GM18499 (cell line): ENCODE results near the gene CACNA1B.
A peak's percentile ranks its signal among the peaks of the same experiment; 100 is the strongest.
"Not testable (repeated sequence)": the region's sequence is repeated elsewhere in the genome, so short reads cannot be mapped to it uniquely, and the experiment has no call there.

ENCODE experiments used
- ATAC-seq: cut with Tn5 transposase; IDR thresholded peaks from one replicate; pipeline ENCODE4 v1.9.1; 2021; ENCODE audit warnings: moderate number of reproducible peaks; ENCODE audit not compliant: insufficient read depth, unreplicated experiment

The CACNA1B gene

DNA sequence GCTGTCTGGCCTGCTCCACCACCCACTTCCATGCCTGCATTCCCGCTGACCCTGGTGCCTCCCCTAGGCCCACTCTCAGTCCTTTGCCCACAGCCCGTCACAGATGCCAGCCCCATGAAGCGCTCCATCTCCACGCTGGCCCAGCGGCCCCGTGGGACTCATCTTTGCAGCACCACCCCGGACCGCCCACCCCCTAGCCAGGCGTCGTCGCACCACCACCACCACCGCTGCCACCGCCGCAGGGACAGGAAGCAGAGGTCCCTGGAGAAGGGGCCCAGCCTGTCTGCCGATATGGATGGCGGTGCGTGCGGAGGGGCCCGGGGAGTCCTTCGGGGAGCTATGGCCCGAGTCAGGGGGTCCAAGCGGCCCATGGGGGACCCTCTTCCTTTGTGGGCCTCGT, 242.5 kb downstream of the CACNA1B start:
- no peak for ATAC-seq

GRCh38 chr9:138120511-138121437, 243.2 kb downstream of the CACNA1B start:
- no peak for ATAC-seq

GRCh38 chr9:138121438-138122050, 244.0 kb downstream of the CACNA1B start:
- ATAC-seq: no peak

DNA sequence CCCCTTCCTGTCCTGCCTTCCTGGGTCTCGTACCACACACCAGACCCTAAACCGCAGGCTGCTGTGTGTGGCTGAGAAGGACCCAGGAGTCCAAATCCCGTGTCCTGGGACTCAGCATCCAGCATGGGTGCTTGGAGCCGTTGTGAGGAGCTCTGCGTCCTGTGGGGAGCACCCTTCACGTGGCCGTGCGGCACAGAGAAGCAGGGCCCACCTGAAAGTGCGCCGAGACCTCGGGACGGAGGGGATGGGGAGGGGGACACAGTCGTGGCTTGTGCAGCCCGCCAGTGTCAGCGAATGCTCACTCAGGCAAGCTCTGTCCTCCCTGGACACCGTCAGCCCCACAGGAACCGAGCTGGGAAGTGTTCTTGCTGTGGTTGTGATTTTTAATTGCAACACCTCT, 244.6 kb downstream of the CACNA1B start:
- no peak for ATAC-seq

DNA sequence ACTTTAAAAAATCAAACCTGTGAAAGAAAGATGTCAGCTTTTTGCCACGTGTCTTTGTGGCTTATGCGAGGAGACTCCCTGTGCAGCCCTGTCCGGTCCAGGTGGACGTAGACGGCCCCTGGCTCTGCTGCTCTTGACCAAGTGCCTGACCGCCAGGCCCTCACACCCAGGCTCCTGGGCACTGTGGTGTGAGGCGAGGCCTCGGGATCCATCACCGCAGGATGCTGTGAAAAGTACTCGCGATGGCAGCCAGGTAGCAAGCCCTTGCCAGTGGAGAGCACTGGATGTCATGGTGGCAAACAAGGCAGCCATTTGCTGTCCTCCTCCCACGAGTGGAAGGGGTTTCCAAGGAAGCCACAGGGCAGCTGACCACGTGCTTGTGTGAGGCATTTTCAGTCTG, 245.1 kb downstream of the CACNA1B start:
- ATAC-seq: no peak

- ATAC-seq: no peak
Measured at GRCh38 chr9:138123086-138123485, 245.5 kb downstream of the CACNA1B start.

DNA sequence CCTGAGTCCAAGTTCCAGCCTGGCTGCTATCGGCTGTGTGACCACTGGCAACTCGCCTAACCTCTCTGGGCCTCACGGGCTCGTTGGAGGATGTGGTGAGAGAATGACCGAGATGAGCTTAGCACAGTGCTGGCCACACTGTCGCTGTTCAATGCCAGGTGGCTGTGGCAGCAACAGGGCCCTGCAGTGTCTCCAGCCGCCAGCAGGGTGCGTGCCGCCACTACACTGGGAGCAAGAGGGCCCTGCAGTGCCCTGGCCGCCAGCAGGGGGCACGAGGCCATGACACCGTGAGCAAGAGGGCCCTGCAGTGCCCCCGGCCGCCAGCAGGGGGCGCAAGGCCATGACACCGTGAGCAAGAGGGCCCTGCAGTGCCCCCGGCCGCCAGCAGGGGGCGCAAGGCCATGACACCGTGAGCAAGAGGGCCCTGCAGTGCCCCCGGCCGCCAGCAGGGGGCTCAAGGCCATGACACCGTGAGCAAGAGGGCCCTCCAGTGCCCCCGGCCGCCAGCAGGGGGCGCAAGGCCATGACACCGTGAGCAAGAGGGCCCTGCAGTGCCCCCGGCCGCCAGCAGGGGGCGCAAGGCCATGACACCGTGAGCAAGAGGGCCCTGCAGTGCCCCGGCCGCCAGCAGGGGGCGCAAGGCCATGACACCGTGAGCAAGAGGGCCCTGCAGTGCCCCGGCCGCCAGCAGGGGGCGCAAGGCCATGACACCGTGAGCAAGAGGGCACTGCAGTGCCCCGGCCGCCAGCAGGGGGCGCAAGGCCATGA, 248.7 kb downstream of the CACNA1B start:
- peak; percentile 53 for ATAC-seq

GRCh38 chr9:138126858-138127584, 249.4 kb downstream of the CACNA1B start:
- ATAC-seq: not testable (repeated sequence)

DNA sequence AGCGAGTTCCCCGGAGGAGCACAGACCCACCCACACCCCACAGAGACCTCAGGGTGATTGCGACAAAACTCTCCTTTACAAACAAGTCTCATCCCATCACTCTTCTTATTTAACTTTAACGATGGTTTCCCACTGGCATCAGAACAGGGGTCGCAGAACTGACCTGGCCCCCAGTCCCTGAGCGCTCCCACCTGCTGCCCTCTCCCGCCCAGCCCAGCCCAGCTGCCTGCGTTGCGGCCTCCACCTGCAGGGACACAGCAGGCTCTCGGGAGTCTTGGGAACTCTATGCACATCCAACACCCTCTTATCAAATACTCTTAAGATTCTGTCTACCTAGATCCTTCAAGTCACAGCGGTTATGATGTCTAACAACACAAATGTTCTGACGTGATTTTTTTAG, 250.4 kb downstream of the CACNA1B start:
- ATAC-seq: not testable (repeated sequence)

DNA sequence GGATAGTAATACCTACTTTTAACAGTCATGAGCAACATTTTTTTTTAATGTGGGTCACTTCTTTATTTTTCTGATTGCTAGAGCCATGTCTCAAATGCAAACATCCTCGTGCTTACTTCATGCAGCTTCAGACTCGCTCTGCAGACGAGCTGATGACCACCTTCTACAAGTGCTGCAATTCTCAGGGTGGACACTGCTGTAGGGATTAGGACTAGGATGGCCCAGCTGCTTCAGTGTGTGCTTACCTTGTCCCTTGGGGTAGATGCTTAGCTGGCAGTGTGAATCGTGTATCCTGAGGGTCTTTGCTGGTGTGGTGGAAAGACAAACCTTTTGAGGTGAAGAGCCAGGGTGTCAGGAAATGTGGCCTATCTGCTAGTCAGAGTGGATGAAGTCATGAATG, 251.7 kb downstream of the CACNA1B start:
- ATAC-seq: not testable (repeated sequence)

DNA sequence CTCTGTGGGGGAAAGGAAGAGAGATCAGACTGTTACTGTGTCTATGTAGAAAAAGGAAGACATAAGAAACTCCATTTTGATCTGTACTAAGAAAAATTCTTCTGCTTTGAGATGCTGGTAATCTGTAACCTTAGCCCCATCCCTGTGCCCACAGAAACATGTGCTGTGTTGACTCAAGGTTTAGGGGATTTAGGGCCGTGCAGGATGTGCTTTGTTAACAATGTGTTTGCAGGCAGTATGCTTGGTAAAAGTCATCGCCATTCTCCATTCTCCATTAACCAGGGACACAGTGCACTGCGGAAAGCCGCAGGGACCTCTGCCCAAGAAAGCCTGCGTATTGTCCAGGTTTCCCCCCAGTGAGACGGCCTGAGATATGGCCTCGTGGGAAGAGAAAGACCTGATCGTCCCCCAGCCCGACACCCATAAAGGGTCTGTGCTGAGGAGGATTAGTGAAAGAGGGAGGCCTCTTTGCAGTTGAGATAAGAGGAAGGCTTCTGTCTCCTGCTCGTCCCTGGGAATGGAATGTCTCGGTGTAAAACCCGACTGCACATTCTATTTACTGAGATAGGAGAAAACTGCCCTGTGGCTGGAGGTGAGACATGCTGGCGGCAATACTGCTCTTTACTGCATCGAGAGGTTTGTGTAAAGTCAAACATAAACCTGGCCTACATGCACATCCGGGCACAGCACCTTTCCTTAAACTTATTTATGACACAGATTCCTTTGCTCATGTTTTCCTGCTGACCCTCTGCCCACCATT, 255.5 kb downstream of the CACNA1B start:
- not testable (repeated sequence) for ATAC-seq

DNA sequence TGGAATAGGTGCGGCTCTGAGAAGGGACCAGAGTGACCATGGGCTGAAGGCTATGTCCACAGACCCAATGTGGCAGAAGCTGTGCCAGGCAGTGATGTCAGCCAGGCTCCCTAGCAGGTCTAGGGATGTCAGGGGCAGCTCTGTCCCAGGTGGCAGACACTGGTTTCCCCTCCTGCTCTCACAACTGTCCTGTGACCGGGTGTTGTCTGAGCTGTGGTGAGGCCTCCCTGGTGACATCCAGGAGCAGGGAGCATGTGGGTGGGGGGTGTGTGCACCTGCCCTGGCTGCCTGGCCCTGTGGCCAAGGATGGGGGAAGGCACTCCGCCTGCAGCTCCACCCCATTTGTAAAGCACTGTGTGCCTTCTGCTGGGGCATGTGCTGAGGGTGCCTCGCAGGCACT, 257.0 kb downstream of the CACNA1B start:
- ATAC-seq: not testable (repeated sequence)

- ATAC-seq: not testable (repeated sequence)
Measured at GRCh38 chr9:138139096-138139495, 261.5 kb downstream of the CACNA1B start.

DNA sequence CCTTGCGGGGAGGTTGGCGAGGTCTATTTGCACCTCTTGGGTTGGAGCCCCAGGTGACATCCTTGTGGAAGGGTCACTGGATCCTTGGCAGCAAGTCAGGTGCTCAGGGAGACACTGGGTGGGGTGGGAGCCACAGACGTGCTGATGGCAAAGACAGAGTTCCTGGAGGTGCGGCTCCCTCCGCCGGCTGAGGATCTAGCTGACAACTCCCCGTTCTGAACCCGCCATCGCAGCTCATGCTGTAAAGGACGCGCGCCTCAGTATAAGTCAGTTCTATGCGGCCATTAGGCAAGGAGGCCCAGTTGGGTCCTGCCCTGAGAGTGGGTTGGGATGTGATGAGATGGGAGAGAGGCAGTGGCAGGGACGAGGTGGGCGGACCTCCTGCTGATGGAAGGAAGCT, 263.4 kb downstream of the CACNA1B start:
- ATAC-seq: not testable (repeated sequence)

GRCh38 chr9:138142528-138143244, 265.1 kb downstream of the CACNA1B start:
- ATAC-seq: not testable (repeated sequence)

GRCh38 chr9:138143491-138143890, 265.9 kb downstream of the CACNA1B start:
- not testable (repeated sequence) for ATAC-seq

DNA sequence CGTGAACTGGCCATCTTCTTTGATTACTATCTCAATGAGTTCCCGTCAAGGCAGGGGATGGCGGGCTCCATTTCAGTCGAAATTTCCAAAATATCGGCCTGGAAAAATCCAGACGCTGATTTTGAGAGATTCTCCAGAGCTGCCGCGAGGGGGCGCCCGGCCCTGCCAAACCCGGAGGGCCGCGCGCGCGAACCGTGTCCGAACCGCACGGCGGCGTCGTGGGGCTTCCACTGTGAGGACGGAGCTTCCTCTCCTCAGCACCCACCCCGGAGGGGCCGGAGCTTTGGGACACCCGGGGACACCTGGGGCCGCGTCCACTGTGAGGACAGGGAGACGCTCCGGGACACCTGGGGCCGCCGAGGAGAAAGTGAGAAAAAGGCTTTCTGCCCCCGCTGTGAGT, 270.0 kb downstream of the CACNA1B start:
- not testable (repeated sequence) for ATAC-seq

DNA sequence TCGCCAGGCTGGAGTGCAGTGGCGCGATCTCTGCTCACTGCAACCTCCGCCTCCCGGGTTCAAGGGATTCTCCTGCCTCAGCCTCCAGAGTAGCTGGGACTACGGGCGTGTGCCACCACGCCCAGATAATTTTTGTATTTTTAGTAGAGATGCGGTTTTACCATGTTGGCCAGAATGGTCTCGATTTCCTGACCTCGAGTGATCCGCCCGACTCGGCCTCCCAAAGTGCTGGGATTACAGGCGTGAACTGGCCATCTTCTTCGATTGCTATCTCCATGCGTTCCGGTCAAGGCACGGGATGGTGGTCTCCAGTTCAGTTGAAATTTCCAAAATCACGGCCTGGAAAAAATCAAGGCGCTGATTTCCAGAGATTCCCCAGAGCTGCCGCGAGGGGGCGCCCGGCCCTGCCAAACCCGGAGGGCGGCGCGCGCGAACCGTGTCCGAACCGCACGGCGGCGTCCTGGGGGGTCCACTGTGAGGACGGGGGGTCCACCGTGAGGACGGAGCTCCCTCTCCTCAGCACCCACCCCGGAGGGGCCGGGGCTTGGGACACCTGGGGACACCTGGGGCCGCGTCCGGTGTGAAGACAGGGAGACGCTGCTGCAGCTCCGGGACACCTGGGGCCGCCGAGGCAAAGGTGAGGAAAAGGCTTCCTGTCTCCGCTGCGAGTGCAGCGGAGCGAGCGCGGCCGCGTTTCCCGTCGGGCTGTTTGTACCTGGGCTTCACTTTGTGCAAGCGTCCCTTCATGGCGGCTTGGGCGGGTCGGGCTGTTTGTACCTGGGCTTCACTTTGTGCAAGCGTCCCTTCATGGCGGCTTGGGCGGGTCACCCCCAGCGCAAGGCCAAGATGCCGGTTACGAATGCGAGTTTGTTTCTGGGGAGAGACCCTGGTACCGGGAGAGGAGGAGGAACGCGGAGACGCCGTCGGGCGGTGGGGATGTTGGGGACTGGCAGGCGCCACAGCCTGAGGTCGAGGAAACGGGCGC, 272.4 kb downstream of the CACNA1B start:
- not testable (repeated sequence) for ATAC-seq
